Peyer's patch (tissue), 4 donors: Measurements from ENCODE around the gene CHKA.

Experiments used
- POLR2A ChIP-seq, 2 donors: fragments of 450-650 bp; IDR thresholded peaks; one replicate each; pipeline ENCODE4 v1.5.1; 2017; ENCODE audit warnings: antibody characterized with exemption in 2 of 2, mild to moderate bottlenecking in 2 of 2, moderate library complexity in 2 of 2
- TF ChIP-seq, protein P1 (sequence below), 6 experiments: fragments of 450-650 bp in 4 of 6; fragments of 200-600 bp in 2 of 6; sonication (generic) in 1 of 6; IDR thresholded peaks; one replicate each; pipeline ENCODE4 v1.5.1; 2017 to 2019; ENCODE audit warnings: antibody characterized with exemption in 6 of 6, mild to moderate bottlenecking in 3 of 6, moderate library complexity in 1 of 6

- TF ChIP-seq, protein P1, sequence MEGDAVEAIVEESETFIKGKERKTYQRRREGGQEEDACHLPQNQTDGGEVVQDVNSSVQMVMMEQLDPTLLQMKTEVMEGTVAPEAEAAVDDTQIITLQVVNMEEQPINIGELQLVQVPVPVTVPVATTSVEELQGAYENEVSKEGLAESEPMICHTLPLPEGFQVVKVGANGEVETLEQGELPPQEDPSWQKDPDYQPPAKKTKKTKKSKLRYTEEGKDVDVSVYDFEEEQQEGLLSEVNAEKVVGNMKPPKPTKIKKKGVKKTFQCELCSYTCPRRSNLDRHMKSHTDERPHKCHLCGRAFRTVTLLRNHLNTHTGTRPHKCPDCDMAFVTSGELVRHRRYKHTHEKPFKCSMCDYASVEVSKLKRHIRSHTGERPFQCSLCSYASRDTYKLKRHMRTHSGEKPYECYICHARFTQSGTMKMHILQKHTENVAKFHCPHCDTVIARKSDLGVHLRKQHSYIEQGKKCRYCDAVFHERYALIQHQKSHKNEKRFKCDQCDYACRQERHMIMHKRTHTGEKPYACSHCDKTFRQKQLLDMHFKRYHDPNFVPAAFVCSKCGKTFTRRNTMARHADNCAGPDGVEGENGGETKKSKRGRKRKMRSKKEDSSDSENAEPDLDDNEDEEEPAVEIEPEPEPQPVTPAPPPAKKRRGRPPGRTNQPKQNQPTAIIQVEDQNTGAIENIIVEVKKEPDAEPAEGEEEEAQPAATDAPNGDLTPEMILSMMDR (IDR thresholded peaks at IDR 0.05), result no peak
- TF ChIP-seq POLR2A (IDR thresholded peaks at IDR 0.05), result no peak
These were observed 108.2 kb downstream of the CHKA start for GRCh38 chr11:68012843-68013610.
